Measurements from ENCODE around the gene TRMT112. TPM values are rescaled to one million over a fixed set of nuclear protein-coding genes. Genes with fewer than 3 reads are reported as not detected.

Gene TRMT112
- total RNA-seq, 2 experiments from 2014 or later = 197 TPM

DNA sequence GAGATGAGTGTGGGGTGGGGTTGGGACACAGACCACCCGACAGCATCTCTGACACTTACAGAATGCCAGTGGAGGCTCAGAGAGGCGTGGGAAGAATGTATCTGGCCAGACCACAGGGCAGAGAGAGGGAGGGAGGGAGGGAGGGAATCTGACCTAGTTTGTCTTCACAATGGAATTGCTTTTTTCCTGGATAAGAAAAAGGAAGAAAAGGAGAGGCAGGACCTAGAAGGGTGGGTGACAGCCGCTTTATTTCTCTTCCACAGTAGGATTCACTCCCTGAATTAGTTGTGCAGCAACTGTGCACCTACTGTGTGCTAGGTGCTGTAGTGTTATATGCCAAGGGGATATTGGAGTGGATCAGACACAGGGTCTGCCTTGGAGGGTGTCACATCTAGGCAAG is 22.6 kb downstream of the TRMT112 start:
- CTCF ChIA-PET = interaction anchor here (0.7 to 1.5 kb wide), 2 partner anchors 10 to 448 kb away, joined by 3 to 6 read pairs; no protein-coding TSS in a partner anchor
- Mint-ChIP-seq H3K9me3 (no peaks in the 10 kb centered on the region), H3K4me1 (ENCODE audit: low read depth) (peaks cover 5% of the 10 kb centered on the region), H3K4me3 (no peak overlapping the region), H3K27ac (no peak overlapping the region), H3K36me3 (ENCODE audit: low read depth) (no peaks in the 10 kb centered on the region), H3K27me3 (peaks cover 70% of the 10 kb centered on the region)
- TF ChIP-seq, protein P1, sequence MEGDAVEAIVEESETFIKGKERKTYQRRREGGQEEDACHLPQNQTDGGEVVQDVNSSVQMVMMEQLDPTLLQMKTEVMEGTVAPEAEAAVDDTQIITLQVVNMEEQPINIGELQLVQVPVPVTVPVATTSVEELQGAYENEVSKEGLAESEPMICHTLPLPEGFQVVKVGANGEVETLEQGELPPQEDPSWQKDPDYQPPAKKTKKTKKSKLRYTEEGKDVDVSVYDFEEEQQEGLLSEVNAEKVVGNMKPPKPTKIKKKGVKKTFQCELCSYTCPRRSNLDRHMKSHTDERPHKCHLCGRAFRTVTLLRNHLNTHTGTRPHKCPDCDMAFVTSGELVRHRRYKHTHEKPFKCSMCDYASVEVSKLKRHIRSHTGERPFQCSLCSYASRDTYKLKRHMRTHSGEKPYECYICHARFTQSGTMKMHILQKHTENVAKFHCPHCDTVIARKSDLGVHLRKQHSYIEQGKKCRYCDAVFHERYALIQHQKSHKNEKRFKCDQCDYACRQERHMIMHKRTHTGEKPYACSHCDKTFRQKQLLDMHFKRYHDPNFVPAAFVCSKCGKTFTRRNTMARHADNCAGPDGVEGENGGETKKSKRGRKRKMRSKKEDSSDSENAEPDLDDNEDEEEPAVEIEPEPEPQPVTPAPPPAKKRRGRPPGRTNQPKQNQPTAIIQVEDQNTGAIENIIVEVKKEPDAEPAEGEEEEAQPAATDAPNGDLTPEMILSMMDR (IDR thresholded peaks at IDR 0.05) = no peak
- ATAC-seq (no peak), DNase-seq (no peak)
- POLR2A ChIA-PET = interaction anchor here (0.7 kb wide), 1 partner anchor 425 kb away, joined by 3 read pairs; no protein-coding TSS in a partner anchor
- intact Hi-C loops (cut with micrococcal nuclease) = no loop called here

DNA sequence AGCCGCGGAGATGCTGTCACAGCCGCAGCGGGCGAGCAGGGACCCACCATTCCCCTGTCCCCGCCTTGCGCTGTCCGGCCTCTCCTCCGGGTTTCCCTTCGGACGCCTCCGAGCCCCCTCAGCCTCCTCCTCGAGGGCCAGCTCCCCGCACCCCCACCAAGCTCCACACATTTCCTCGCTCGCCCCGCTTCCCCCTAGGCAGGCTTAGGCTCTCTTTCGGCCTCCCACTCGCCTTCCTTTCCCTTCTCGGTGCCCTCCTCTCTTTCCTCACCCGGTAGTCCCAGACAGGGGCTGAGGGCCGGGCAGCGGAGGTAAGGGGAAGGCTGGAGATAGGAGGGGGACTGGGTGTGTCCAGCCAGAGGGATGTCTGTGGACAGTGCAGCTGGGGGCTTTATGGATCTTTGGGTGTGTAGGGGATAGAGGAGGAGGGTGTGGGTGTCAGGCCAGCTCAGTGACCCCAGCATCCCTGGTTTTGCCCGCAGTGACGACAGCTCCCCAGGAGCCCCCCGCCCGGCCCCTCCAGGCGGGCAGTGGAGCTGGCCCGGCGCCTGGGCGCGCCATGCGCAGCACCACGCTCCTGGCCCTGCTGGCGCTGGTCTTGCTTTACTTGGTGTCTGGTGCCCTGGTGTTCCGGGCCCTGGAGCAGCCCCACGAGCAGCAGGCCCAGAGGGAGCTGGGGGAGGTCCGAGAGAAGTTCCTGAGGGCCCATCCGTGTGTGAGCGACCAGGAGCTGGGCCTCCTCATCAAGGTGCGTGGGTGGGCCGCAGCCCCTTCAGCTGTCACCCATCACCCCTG is 24.7 kb downstream of the TRMT112 start:
- Mint-ChIP-seq H3K27ac (no peak overlapping the region), H3K9me3 (no peaks in the 10 kb centered on the region), H3K4me1 (ENCODE audit: low read depth) (peaks cover 3% of the 10 kb centered on the region), H3K4me3 (peak overlapping the region; percentile 24), H3K27me3 (peaks cover 54% of the 10 kb centered on the region), H3K36me3 (ENCODE audit: low read depth) (no peaks in the 10 kb centered on the region)
- intact Hi-C loops (cut with micrococcal nuclease) = no loop called here
- POLR2A ChIA-PET = interaction anchor here (0.8 to 1.6 kb wide), 6 partner anchors 9 to 106 kb away, joined by 3 to 7 read pairs (median 4); partner anchors contain the start of genes PRDX5 and TRMT112
- TF ChIP-seq, protein P1 (IDR thresholded peaks at IDR 0.05) = no peak
- CTCF ChIA-PET = interaction anchor here (0.8 to 1.1 kb wide), 3 partner anchors 9 to 42 kb away, joined by 3 to 4 read pairs (median 3); no protein-coding TSS in a partner anchor
- ATAC-seq = peak; percentile 6
- no peak for DNase-seq

GRCh38 chr11:64291752-64292459 is 25.5 kb downstream of the TRMT112 start:
- no peaks in the 10 kb centered on the region for H3K36me3 Mint-ChIP-seq (ENCODE audit: low read depth)
- intact Hi-C loops (cut with micrococcal nuclease) = no loop called here
- ATAC-seq = peak; percentile 58

DNA sequence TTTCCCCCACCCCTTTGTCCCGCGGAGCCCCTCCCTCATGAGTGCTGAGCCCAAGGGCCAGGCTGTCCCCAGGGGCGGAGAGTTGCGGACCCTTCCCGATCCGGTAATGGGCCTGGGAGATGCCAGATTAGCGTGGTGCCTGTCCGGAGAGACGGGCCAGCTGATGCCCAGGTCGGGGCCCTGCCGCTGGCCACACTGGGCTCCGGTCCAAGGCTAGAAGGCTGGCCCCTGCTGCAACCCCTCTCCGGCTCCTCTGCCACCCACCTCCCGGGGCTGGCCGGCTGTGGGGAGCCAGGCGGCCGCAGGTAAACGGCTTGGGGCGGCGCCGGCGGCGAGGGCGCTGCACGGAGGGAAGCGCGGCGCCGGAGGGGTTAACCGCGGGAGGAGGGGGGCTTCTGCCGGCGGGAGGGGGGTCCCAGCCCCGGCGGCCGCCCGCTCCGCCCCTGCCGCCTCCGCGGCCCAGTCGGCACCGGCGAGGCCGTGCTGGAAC is 26.1 kb downstream of the TRMT112 start, which contains the start of gene KCNK4:
KCNK4 (plus strand) TSS at position 41 of the 490 bp plus-strand sequence. CDS start 1,717 bp downstream, outside the sequence.
- Mint-ChIP-seq H3K27ac (no peak within 1 kb of the TSS), H3K4me1 (ENCODE audit: low read depth) (peaks cover 10% of the 10 kb centered on the region), H3K36me3 (ENCODE audit: low read depth) (no peaks in the 10 kb centered on the region), H3K4me3 (peak within 1 kb of the TSS; percentile 18), H3K27me3 (peaks cover 41% of the 10 kb centered on the region), H3K9me3 (no peaks in the 10 kb centered on the region)
- ATAC-seq (no peak), DNase-seq (no peak)
- TF ChIP-seq, protein P1 (IDR thresholded peaks at IDR 0.05) = no peak
- ChIA-PET CTCF (interaction anchor here (2.6 kb wide), 1 partner anchor 10 kb away, joined by 19 read pairs; the partner anchor contains the start of gene CATSPERZ), POLR2A (interaction anchor here (1.6 kb wide), 2 partner anchors 26 to 40 kb away, joined by 5 read pairs; partner anchors contain the start of genes PRDX5 and TRMT112)
- intact Hi-C loops (cut with micrococcal nuclease) = no loop called here

More at GRCh38 chr11:64291752-64292459, 25.5 kb downstream of the TRMT112 start:
- Mint-ChIP-seq H3K27ac (no peak overlapping the region), H3K9me3 (no peaks in the 10 kb centered on the region), H3K27me3 (peaks cover 47% of the 10 kb centered on the region), H3K4me1 (ENCODE audit: low read depth) (peaks cover 4% of the 10 kb centered on the region), H3K4me3 (no peak overlapping the region)
- ChIA-PET CTCF (interaction anchor here (1.0 to 2.6 kb wide), 2 partner anchors 9 to 41 kb away, joined by 3 to 19 read pairs; partner anchors contain the start of gene CATSPERZ), POLR2A (interaction anchor here (0.8 to 1.6 kb wide), 4 partner anchors 10 to 87 kb away, joined by 3 to 7 read pairs (median 5); partner anchors contain the start of genes PRDX5 and TRMT112)
- no peak for DNase-seq
- TF ChIP-seq, protein P1 (IDR thresholded peaks at IDR 0.05) = no peak

Measured in activated CD8-positive, alpha-beta T cell treated with anti-CD3 and anti-CD28 coated beads for 36 hours (primary cell).